GM12878 (cell line): ENCODE results near the gene GSTCD.

Experiments
- FOS ChIP-seq: IDR thresholded peaks from 3 replicates; pipeline ENCODE4 v1.6.1; 2011; ENCODE audit warnings: borderline replicate concordance; ENCODE audit not compliant: insufficient read length; ENCODE audit errors: extremely low read depth
- KDM1A ChIP-seq: fragments of 200-600 bp; sonication (generic); IDR thresholded peaks from 2 replicates; pipeline ENCODE4 v1.6.1; 2016; ENCODE audit warnings: borderline replicate concordance
- MEF2A ChIP-seq: IDR thresholded peaks from 2 replicates; pipeline ENCODE4 v1.6.1; 2011; ENCODE audit warnings: low read depth, mild to moderate bottlenecking, low read length, moderate library complexity; ENCODE audit not compliant: insufficient read depth
- MTA3 ChIP-seq: IDR thresholded peaks from 2 replicates; pipeline ENCODE4 v1.6.1; 2012; ENCODE audit warnings: low read length, inconsistent platforms, borderline replicate concordance
- SIN3A ChIP-seq: IDR thresholded peaks from 2 replicates; pipeline ENCODE4 v1.6.1; 2012; ENCODE audit warnings: low read depth, low read length, improper control_type of control experiment
- STAT1 ChIP-seq: fragments of 450-650 bp; conservative IDR thresholded peaks from 2 replicates; pipeline ENCODE4 v1.6.1; 2014; ENCODE audit warnings: antibody characterized with exemption, mild to moderate bottlenecking
- ZZZ3 ChIP-seq: IDR thresholded peaks from 2 replicates; pipeline ENCODE4 v1.6.1; 2011; ENCODE audit warnings: low read depth; ENCODE audit not compliant: control insufficient read depth, insufficient read length
- TF ChIP-seq, protein P1 (sequence below), 3 experiments: IDR thresholded peaks in 2 of 3; conservative IDR thresholded peaks in 1 of 3; 2 replicates each; pipeline ENCODE4 v1.5.1; 2011; ENCODE audit warnings: low read depth in 3 of 3, low read length in 3 of 3, mild to moderate bottlenecking in 3 of 3, control low read depth in 2 of 3, moderate library complexity in 2 of 3, inconsistent platforms in 1 of 3, mixed read lengths in 1 of 3; ENCODE audit not compliant: control insufficient read depth in 2 of 3, insufficient read depth in 1 of 3; ENCODE audit errors: extremely low read depth in 1 of 3
- TF ChIP-seq, protein P2 (sequence below): IDR thresholded peaks from 2 replicates; pipeline ENCODE4 v1.6.1; 2012; ENCODE audit warnings: low read depth, low read length, improper control_type of control experiment
- TF ChIP-seq, protein P3 (sequence below): IDR thresholded peaks from 2 replicates; pipeline ENCODE4 v1.6.1; 2012; ENCODE audit warnings: mild to moderate bottlenecking, low read depth, low read length

DNA sequence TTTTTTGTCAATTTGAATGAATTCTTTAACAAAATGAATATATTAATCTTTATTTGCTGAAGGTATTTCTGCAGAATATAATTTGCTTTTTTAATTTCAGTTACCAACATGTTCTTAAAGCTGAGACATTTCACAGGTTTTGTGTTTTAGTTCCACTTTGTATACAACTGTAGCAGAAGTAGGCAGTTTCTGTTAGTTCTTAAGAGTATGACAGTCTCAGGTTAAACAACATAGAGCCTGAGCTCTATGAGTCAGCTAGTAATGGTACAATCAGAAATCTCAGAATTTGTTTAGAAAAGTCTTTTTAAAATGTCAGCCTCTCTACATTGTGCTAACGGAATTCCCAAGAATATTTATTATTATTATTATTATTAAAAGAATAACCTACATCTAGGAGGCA is 50.4 kb downstream of the GSTCD start:
- TF ChIP-seq MTA3 (no peak), ZZZ3 (no peak), FOS (no peak), MEF2A (no peak), SIN3A (no peak), KDM1A (no peak), STAT1 (no peak)
- TF ChIP-seq, protein P1, sequence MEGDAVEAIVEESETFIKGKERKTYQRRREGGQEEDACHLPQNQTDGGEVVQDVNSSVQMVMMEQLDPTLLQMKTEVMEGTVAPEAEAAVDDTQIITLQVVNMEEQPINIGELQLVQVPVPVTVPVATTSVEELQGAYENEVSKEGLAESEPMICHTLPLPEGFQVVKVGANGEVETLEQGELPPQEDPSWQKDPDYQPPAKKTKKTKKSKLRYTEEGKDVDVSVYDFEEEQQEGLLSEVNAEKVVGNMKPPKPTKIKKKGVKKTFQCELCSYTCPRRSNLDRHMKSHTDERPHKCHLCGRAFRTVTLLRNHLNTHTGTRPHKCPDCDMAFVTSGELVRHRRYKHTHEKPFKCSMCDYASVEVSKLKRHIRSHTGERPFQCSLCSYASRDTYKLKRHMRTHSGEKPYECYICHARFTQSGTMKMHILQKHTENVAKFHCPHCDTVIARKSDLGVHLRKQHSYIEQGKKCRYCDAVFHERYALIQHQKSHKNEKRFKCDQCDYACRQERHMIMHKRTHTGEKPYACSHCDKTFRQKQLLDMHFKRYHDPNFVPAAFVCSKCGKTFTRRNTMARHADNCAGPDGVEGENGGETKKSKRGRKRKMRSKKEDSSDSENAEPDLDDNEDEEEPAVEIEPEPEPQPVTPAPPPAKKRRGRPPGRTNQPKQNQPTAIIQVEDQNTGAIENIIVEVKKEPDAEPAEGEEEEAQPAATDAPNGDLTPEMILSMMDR (IDR thresholded peaks at IDR 0.05 in 2 of 3, conservative IDR thresholded peaks at IDR 0.05 in 1 of 3; ENCODE audit: control insufficient read depth in 2 of 3, extremely low read depth in 1 of 3, insufficient read depth in 1 of 3, low read depth in 3 of 3, low read length in 3 of 3), result no peak
- TF ChIP-seq, protein P2, sequence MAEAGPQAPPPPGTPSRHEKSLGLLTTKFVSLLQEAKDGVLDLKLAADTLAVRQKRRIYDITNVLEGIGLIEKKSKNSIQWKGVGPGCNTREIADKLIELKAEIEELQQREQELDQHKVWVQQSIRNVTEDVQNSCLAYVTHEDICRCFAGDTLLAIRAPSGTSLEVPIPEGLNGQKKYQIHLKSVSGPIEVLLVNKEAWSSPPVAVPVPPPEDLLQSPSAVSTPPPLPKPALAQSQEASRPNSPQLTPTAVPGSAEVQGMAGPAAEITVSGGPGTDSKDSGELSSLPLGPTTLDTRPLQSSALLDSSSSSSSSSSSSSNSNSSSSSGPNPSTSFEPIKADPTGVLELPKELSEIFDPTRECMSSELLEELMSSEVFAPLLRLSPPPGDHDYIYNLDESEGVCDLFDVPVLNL, result no peak
- TF ChIP-seq, protein P3, sequence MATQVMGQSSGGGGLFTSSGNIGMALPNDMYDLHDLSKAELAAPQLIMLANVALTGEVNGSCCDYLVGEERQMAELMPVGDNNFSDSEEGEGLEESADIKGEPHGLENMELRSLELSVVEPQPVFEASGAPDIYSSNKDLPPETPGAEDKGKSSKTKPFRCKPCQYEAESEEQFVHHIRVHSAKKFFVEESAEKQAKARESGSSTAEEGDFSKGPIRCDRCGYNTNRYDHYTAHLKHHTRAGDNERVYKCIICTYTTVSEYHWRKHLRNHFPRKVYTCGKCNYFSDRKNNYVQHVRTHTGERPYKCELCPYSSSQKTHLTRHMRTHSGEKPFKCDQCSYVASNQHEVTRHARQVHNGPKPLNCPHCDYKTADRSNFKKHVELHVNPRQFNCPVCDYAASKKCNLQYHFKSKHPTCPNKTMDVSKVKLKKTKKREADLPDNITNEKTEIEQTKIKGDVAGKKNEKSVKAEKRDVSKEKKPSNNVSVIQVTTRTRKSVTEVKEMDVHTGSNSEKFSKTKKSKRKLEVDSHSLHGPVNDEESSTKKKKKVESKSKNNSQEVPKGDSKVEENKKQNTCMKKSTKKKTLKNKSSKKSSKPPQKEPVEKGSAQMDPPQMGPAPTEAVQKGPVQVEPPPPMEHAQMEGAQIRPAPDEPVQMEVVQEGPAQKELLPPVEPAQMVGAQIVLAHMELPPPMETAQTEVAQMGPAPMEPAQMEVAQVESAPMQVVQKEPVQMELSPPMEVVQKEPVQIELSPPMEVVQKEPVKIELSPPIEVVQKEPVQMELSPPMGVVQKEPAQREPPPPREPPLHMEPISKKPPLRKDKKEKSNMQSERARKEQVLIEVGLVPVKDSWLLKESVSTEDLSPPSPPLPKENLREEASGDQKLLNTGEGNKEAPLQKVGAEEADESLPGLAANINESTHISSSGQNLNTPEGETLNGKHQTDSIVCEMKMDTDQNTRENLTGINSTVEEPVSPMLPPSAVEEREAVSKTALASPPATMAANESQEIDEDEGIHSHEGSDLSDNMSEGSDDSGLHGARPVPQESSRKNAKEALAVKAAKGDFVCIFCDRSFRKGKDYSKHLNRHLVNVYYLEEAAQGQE, result no peak
